Measurements from ENCODE around the gene CMSS1.

- no peak for TF ChIP-seq POLR2A (IDR thresholded peaks at IDR 0.05; ENCODE audit: low read depth, low read length)
- TF ChIP-seq POLR2AphosphoS5 (IDR thresholded peaks at IDR 0.05; ENCODE audit: low read depth, low read length), result no peak
Measured at GRCh38 chr3:100030914-100031425, 213.3 kb downstream of the CMSS1 start.
